Measurements from ENCODE around the gene NFAM1.

- TF ChIP-seq, protein P1, sequence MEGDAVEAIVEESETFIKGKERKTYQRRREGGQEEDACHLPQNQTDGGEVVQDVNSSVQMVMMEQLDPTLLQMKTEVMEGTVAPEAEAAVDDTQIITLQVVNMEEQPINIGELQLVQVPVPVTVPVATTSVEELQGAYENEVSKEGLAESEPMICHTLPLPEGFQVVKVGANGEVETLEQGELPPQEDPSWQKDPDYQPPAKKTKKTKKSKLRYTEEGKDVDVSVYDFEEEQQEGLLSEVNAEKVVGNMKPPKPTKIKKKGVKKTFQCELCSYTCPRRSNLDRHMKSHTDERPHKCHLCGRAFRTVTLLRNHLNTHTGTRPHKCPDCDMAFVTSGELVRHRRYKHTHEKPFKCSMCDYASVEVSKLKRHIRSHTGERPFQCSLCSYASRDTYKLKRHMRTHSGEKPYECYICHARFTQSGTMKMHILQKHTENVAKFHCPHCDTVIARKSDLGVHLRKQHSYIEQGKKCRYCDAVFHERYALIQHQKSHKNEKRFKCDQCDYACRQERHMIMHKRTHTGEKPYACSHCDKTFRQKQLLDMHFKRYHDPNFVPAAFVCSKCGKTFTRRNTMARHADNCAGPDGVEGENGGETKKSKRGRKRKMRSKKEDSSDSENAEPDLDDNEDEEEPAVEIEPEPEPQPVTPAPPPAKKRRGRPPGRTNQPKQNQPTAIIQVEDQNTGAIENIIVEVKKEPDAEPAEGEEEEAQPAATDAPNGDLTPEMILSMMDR (IDR thresholded peaks at IDR 0.05): no peak
- no peak for TF ChIP-seq POLR2A (IDR thresholded peaks at IDR 0.05)
Observed at GRCh38 chr22:42336527-42337227, 95.5 kb downstream of the NFAM1 start.

Data from uterus (tissue), 2 donors.